K562 (cell line): Measurements from ENCODE around the gene MMRN1. TPM values are rescaled to one million over a fixed set of nuclear protein-coding genes. Genes with fewer than 3 reads are reported as not detected.

Experiments used
- ATAC-seq: fragments of 200-7000 bp; cut with Tn5 transposase; 3 replicates; pipeline ENCODE4 v1.9.1; 2020; ENCODE audit warnings: moderate library complexity
- BruUV-seq: library from RNA; stranded (reverse); fragments of 400-500 nt; replicated peaks from 2 replicates; lab custom pipeline; 2021; lab: Mats Ljungman, UMichigan
- CTCF ChIA-PET: fragments of 300-600 bp; formaldehyde crosslinking; extraction: SDS; loops from one replicate; lab custom pipeline; 2021; ENCODE audit warnings: low intra/inter-chr PET ratio; lab: Yijun Ruan, JAX
- POLR2A ChIA-PET: fragments of 300-600, 350-650 bp; sonication (Branson Sonifier 250); formaldehyde crosslinking; extraction: SDS; loops from one replicate; lab custom pipeline; 2021; ENCODE audit warnings: antibody characterized with exemption, inconsistent platforms; lab: Yijun Ruan, JAX
- DNase-seq, 4 experiments: peaks; one replicate each; pipeline versions ENCODE4 v3.0.0 to v3.0.0-alpha.2; 2011 to 2018; ENCODE audit warnings: low spot score in 3 of 4, mixed read lengths in 3 of 4; ENCODE audit errors: extremely low read depth in 1 of 4
- FAIRE-seq: peaks from 2 replicates; lab custom pipeline; 2011; peaks lifted over from hg19 to GRCh38; lab: Jason Lieb, UNC
- H2AFZ ChIP-seq: 2 replicates; pipeline ENCODE4 v1.6.0; 2011; ENCODE audit warnings: low read depth, low read length, control low read depth, inconsistent platforms
- H3K27ac ChIP-seq: fragments of 200-600 bp; 3 replicates; pipeline ENCODE4 v1.8.0; 2011; ENCODE audit warnings: low read depth, mild to moderate bottlenecking, control low read depth, inconsistent platforms, low read length, moderate library complexity, mixed read lengths; ENCODE audit errors: extremely low read depth
- H3K27me3 ChIP-seq, 2 experiments: fragments of 300-600 bp in 1 of 2; 2 replicates in 1 of 2; 3 replicates in 1 of 2; pipeline versions ENCODE4 v1.6.0 to v1.8.0; 2011; ENCODE audit warnings: inconsistent platforms in 2 of 2, low read length in 2 of 2, mild to moderate bottlenecking in 1 of 2, mixed read lengths in 1 of 2, moderate library complexity in 1 of 2; ENCODE audit not compliant: control insufficient read depth in 2 of 2, insufficient read depth in 2 of 2
- H3K36me3 ChIP-seq: fragments of 300-600 bp; 3 replicates; pipeline ENCODE4 v1.8.0; 2011; ENCODE audit warnings: mild to moderate bottlenecking, low read length, inconsistent platforms; ENCODE audit not compliant: control insufficient read depth, insufficient read depth
- H3K4me1 ChIP-seq, 2 experiments: fragments of 200-600 bp in 1 of 2; replicated peaks in 1 of 2; 2 replicates in 1 of 2; 3 replicates in 1 of 2; pipeline versions ENCODE4 v1.5.1 to v1.8.0; 2011; ENCODE audit warnings: inconsistent platforms in 2 of 2, low read length in 2 of 2, mild to moderate bottlenecking in 1 of 2, mixed read lengths in 1 of 2, moderate library complexity in 1 of 2; ENCODE audit not compliant: control insufficient read depth in 2 of 2, insufficient read depth in 2 of 2
- H3K4me2 ChIP-seq: 2 replicates; pipeline ENCODE4 v1.6.1; 2011; ENCODE audit warnings: low read length, control low read depth, inconsistent platforms, mixed read lengths; ENCODE audit not compliant: insufficient read depth
- H3K4me3 ChIP-seq: fragments of 200-600 bp; sonication (generic), shearing (Covaris generic); 2 replicates; pipeline ENCODE4 v1.5.1; 2016; ENCODE audit warnings: control low read depth, inconsistent platforms
- H3K79me2 ChIP-seq: fragments of 200-600 bp; 3 replicates; pipeline ENCODE4 v1.8.0; 2011; ENCODE audit warnings: low read length, inconsistent platforms; ENCODE audit not compliant: control insufficient read depth, insufficient read depth
- H3K9ac ChIP-seq, 2 experiments: 2 replicates each; pipeline versions ENCODE4 v1.6.0 to v1.6.1; 2011; ENCODE audit warnings: low read depth in 2 of 2, low read length in 2 of 2, control low read depth in 1 of 2, inconsistent platforms in 1 of 2, mild to moderate bottlenecking in 1 of 2, mixed read lengths in 1 of 2; ENCODE audit not compliant: insufficient read depth in 1 of 2
- H3K9me1 ChIP-seq: one replicate; pipeline ENCODE4 v1.6.0; 2011; ENCODE audit warnings: inconsistent platforms, mild to moderate bottlenecking, low read length, moderate library complexity; ENCODE audit not compliant: control insufficient read depth, insufficient read depth
- H3K9me3 ChIP-seq: replicated peaks from 2 replicates; pipeline ENCODE4 v1.5.1; 2011; ENCODE audit warnings: low read depth, low read length, inconsistent platforms; ENCODE audit not compliant: control insufficient read depth, insufficient read depth
- H4K20me1 ChIP-seq: replicated peaks from 2 replicates; pipeline ENCODE4 v1.6.1; 2011; ENCODE audit warnings: low read length, inconsistent platforms, mixed read lengths; ENCODE audit not compliant: control insufficient read depth, insufficient read depth
- BCOR ChIP-seq: fragments of 450-650 bp; IDR thresholded peaks from 2 replicates; pipeline ENCODE4 v1.6.1; 2016
- CCNT2 ChIP-seq: IDR thresholded peaks from 2 replicates; pipeline ENCODE4 v1.6.1; 2011; ENCODE audit warnings: borderline replicate concordance, low read depth, mild to moderate bottlenecking, moderate library complexity, mixed read lengths, low read length; ENCODE audit not compliant: insufficient read length; ENCODE audit errors: extremely low read depth
- MEIS2 ChIP-seq: fragments of 450-650 bp; IDR thresholded peaks from 2 replicates; pipeline ENCODE4 v1.6.1; 2014; ENCODE audit warnings: mild to moderate bottlenecking; ENCODE audit not compliant: partially characterized antibody
- NR1H2 ChIP-seq: sonication (generic); formaldehyde crosslinking; IDR thresholded peaks from 2 replicates; pipeline ENCODE4 v1.4.0; 2020; ENCODE audit warnings: mild to moderate bottlenecking, missing genetic modification reagents
- TOE1 ChIP-seq, 2 experiments: fragments of 450-650 bp in 1 of 2; sonication (generic) in 1 of 2; formaldehyde crosslinking in 1 of 2; IDR thresholded peaks; 2 replicates each; pipeline versions ENCODE4 v1.7.1 to v1.8.0; 2016 to 2022; ENCODE audit warnings: borderline replicate concordance in 2 of 2, mild to moderate bottlenecking in 2 of 2, antibody characterized with exemption in 1 of 2, inconsistent platforms in 1 of 2, low read depth in 1 of 2, missing genetic modification reagents in 1 of 2, moderate library complexity in 1 of 2
- TRIM28 ChIP-seq: fragments of 450-650 bp; IDR thresholded peaks from 2 replicates; pipeline ENCODE4 v1.6.1; 2017
- WGBS: fragments of 100-300 bp; shearing (Covaris generic); methylation state at CpG from one replicate; pipeline ENCODE4 v1.1.6; 2016; ENCODE audit warnings: low coverage, mixed read lengths; ENCODE audit not compliant: insufficient coverage; ENCODE audit errors: missing lambda C conversion rate; 5-methylcytosine and 5-hydroxymethylcytosine counted together
- in situ Hi-C: fragments of 300-500 bp; cut with MboI; formaldehyde crosslinking; loops from 4 replicates; pipeline ENCODE4 v1.15.0; 2018; ENCODE audit warnings: inconsistent platforms, mixed read lengths
- intact Hi-C: fragments of 100-400 bp; cut with micrococcal nuclease; formaldehyde crosslinking; loops from 2 replicates; pipeline ENCODE4 v1.14.2; 2022
- polyA plus RNA-seq, 8 experiments: library from polyadenylated mRNA; depleted of rRNA in 4 of 8; stranded (reverse) in 5 of 8; unstranded in 3 of 8; fragments of >200 nt; fragmentation: Nextera tagmentation in 2 of 8; fragmentation: Illumina TruSeq in 1 of 8; extraction: Ambion mirVana in 2 of 8; extraction: Trizol in 1 of 8; gene quantifications; 2 replicates each; pipeline versions ENCODE4 v1.2.1 to v1.2.3, GENCODE V29; 2011 to 2014; ENCODE audit warnings: inconsistent platforms in 1 of 8, missing spikeins in 1 of 8
- total RNA-seq, 7 experiments: library from RNA; depleted of rRNA in 6 of 7; stranded (reverse); fragments of >200 nt in 6 of 7; fragmentation: Illumina TruSeq in 2 of 7; extraction: Trizol in 2 of 7; gene quantifications; 2 replicates each; pipeline versions ENCODE4 v1.2.1 to v1.2.3, GENCODE V29; 2011 to 2021; ENCODE audit warnings: low replicate concordance in 1 of 7
- TF ChIP-seq, protein P1 (sequence below): fragments of 250-450 bp; sonication (Bioruptor Pico); IDR thresholded peaks from 2 replicates; pipeline ENCODE4 v1.8.0; 2021; ENCODE audit warnings: moderate library complexity, mild to moderate bottlenecking, inconsistent platforms
- TF ChIP-seq, protein P2 (sequence below): fragments of 450-650 bp; IDR thresholded peaks from 2 replicates; pipeline ENCODE4 v1.6.1; 2018; ENCODE audit warnings: mild to moderate bottlenecking, low read depth; ENCODE audit not compliant: partially characterized antibody

The MMRN1 gene
- total and polyA plus RNA-seq, 9 of the 15 experiments (the other 6 are each of a cell fraction or from before 2014, with no cell fraction given), result 0.01 to 0.06 (median 0.02) TPM; not detected in 6

DNA sequence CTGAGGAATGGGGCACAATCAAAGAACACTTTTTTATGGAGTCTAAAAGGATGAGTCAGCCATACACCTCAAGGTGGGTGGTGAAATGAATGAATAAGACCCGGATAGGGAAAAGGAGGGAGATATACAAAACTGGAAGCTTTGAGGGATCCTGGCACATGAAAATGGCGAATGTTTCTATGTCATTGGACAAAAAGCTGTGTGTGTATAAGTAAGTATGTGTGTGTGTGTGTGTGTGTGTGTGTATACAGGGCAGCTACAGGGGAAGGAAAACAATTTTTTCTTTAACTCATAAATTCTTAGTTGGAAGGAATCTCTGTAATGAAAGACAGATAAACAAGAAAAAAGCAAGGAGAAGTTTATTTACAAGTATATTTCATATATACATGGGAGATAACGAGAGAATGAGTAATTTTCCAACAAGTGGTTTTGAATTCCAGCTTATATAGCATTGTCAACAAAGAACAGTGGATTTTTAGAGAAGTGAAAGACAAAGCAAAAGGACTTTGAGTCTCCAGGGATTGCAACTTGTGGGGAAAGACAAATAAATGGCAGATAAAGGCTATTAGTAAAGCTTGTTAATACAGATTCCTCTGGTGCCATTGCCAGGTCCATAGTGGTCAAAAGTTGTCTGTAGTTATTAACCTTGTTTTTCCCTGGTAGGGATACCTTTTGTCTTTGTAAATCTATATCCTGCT lies 99.7 kb downstream of the MMRN1 start:
- Histone ChIP-seq H4K20me1 (no peaks in the 10 kb centered on the region), H3K4me2 (no peak overlapping the region), H3K4me3 (no peak overlapping the region), H3K4me1 (no peaks in the 10 kb centered on the region), H3K9me3 (no peaks in the 10 kb centered on the region), H3K27me3 (no peaks in the 10 kb centered on the region), H2AFZ (no peak overlapping the region), H3K9me1 (no peaks in the 10 kb centered on the region), H3K79me2 (no peaks in the 10 kb centered on the region), H3K27ac (no peak overlapping the region), H3K36me3 (no peaks in the 10 kb centered on the region), H3K9ac (no peak overlapping the region)
- FAIRE-seq (no peak), DNase-seq (no peak), ATAC-seq (no peak)
- in situ Hi-C loops (no loop called here), intact Hi-C loops (no loop called here)
- TF ChIP-seq, protein P1, sequence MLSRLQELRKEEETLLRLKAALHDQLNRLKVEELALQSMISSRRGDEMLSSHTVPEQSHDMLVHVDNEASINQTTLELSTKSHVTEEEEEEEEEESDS (CRISPR knock-in tag), result no peak
- TF ChIP-seq NR1H2 (CRISPR knock-in tag) (no peak), CCNT2 (no peak), MEIS2 (no peak), TRIM28 (no peak), TOE1 (IDR thresholded peaks at IDR 0.05; ENCODE audit: borderline replicate concordance) (no peak), TOE1 (CRISPR knock-in tag; IDR thresholded peaks at IDR 0.05; ENCODE audit: borderline replicate concordance, low read depth) (no peak), BCOR (no peak)
- TF ChIP-seq, protein P2, sequence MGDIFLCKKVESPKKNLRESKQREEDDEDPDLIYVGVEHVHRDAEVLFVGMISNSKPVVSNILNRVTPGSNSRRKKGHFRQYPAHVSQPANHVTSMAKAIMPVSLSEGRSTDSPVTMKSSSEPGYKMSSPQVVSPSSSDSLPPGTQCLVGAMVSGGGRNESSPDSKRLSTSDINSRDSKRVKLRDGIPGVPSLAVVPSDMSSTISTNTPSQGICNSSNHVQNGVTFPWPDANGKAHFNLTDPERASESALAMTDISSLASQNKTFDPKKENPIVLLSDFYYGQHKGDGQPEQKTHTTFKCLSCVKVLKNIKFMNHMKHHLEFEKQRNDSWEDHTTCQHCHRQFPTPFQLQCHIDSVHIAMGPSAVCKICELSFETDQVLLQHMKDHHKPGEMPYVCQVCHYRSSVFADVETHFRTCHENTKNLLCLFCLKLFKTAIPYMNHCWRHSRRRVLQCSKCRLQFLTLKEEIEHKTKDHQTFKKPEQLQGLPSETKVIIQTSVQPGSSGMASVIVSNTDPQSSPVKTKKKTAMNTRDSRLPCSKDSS, result no peak
- BruUV-seq, result no TSS peak
- POLR2A ChIA-PET, result no interaction called here
- 0% methylated on average over 3 of the region's 3 CpGs for WGBS
- CTCF ChIA-PET, result no interaction called here
